GM18951 (cell line): ENCODE results near the gene SPTLC2.

Experiments used
- POLR2A ChIP-seq: IDR thresholded peaks from 4 replicates; pipeline ENCODE4 v1.6.1; 2011; ENCODE audit warnings: mild to moderate bottlenecking; ENCODE audit not compliant: insufficient read length, insufficient read depth; ENCODE audit errors: extremely low read depth
- in situ Hi-C: fragments of 300-500 bp; cut with MboI; formaldehyde crosslinking; loops from one replicate; pipeline ENCODE4 v1.12.0; 2022; ENCODE audit warnings: low sequenced_read_pairs, mixed read lengths, inconsistent platforms; ENCODE audit not compliant: unreplicated experiment

The SPTLC2 gene

DNA sequence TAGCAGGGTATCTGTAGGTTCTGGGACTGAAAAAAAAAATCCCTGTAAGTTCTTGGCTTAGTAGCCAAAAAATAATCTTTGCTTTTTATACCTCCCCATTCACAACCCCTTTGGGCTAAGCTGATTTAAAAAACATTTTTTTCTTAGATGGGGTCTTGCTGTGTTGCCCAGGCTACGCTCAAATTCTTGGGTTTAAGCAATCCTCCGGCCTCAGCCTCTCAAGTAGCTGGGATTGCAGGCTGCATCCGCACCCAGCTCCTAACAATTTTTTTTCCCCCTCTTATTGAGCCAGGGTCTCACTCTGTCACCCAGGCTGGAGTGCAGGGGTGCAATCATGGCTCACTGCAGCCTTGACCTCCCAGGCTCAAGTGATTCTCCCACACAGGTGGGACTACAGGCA lies 108.7 kb downstream of the SPTLC2 start:
- in situ Hi-C loops: no loop called here
- no peak for TF ChIP-seq POLR2A

DNA sequence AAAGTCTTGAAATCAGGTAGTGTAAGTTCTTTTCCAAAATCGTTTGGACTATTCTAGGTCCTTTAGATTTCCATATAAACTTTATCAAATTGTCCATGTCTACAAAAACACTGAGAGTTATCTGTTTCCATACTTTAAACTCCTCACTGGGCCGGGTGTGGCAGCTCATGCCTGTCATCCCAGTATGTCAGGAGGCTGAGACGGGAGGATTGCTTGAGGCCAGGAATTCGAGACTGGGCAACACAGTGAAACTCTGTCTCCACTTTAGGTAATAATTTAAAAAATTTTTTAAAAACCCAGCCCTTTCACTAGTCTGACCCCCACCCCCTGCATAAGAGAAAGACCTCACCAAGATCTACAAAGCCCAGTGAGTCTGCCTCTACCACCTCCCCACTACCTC lies 111.4 kb downstream of the SPTLC2 start:
- in situ Hi-C loops: no loop called here
- no peak for TF ChIP-seq POLR2A

DNA sequence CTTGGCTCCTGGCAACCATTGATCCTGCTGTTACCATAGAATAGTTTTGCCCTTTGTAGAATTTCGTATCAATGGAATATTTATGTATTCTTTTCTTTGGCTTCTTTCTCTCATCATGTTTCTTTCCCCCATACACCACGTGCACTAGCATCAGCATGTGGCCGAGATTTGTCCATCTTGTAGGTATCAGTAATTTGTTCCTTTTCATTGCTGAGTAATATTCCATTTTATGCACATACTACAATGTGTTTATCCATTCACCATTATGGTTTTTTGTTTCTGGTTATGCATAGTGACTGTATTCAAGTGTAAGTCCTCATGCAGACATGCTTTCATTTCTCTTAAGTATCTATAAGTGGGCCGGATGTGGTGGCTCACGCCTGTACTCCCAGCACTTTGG lies 113.3 kb downstream of the SPTLC2 start:
- no peak for TF ChIP-seq POLR2A
- in situ Hi-C loops: no loop called here

DNA sequence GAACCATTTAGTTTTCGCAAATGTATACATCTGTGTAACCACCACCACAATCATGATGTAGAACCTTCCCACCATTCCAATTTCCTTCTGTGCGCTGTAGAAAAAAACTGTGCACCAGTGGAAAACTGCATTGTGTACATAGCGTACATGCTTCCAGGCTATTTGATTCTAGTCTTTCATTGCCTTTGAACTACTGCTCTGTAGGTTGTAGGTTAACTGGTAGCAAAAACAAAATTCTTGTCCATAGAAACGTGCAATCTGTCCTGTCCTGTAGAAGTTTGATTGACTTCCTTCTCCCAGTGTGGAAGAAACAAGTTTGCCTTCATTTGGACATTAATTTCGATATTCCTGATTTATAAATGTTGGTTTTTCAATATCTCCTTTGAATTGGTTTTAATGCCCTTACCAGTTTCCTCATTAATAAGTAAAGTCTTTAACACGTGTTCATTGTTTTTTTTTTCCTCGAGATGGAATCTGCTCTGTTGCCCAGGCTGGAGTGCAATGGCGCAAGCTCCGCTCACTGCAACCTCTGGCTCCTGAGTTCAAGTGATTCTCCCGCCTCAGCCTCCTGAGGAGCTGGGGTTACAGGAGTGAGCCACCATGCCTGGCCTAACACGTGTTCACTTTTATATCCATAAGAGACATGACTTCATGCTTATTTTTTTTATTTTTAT lies 114.2 kb downstream of the SPTLC2 start:
- in situ Hi-C loops: no loop called here

DNA sequence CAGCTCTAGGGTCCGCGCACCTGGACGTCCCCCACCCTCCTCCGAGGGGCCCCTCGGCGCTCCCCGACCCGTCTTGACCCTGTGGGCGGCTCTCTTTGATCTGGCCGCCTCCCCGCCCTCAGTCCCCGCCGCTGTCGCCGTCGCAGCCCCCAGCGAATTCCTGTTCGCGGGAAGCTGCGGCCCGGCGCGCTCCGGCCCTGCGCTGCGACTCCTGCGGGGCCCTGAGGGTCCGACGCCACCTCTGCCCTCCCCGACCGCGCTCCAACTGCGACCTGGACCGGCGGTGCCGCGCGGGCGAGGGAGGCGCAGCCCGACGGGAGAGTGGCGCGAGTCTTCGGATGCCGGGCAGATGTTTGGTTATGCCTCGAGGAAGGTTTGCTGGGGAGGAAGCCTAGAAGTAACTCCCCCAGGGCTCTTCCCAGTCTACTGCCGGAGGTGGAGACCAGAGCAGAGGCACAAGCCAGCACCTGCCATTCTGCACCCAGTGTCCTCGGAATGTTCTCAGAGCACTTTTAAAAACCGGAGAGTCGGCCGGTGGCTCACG lies 117.4 kb downstream of the SPTLC2 start:
- in situ Hi-C loops: no loop called here
- TF ChIP-seq POLR2A: no peak

More for the DNA sequence above, 114.2 kb downstream of the SPTLC2 start:
- no peak for TF ChIP-seq POLR2A

DNA sequence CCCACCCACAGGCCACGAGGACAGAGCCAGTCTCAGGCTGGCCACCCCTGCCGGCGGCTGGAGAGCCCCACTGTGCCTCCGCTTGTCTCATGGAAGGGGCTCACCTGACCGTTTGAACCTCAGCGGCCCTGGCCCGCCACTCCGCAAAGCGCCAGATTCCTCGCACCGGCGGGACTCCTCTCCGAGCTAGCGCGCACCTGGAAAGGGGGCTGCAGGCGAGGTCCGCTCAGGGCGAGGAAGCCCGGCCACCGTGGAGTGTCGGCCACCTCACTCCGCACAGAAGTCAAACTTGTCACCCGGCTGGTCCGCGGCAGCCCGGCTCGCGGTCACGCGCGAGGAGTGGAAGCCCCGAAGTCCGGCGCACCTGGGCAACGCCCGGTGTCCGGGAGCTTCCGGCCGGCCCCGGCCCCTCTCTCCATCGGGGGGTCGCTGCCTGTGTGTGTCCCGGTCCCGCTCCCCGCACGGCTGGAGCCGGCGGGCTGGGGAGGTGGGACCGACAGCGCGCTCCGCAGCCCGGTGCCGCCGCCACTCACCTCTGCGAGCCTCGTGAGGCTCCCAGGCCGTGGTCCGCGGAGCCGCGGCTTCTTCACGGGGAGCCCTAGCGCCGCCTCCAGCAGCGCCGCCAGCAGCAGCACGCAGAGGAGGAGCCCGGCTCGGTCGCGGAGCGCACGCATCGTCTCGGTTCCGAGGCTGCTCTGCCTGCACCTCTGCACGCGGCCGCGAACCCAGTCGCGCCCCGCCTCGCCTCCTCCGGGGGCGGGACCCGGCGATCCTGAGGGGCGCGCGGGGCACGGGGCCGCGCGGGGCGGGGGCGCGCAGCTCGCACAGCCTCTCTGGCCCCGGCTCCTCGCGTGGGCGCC lies 118.1 kb downstream of the SPTLC2 start, which contains the start of gene ISM2:
ISM2 (minus strand) TSS at position 697 of the 860 bp plus-strand sequence; CDS start at position 674, 23 bp downstream.
- TF ChIP-seq POLR2A: no peak
- in situ Hi-C loops: no loop called here

DNA sequence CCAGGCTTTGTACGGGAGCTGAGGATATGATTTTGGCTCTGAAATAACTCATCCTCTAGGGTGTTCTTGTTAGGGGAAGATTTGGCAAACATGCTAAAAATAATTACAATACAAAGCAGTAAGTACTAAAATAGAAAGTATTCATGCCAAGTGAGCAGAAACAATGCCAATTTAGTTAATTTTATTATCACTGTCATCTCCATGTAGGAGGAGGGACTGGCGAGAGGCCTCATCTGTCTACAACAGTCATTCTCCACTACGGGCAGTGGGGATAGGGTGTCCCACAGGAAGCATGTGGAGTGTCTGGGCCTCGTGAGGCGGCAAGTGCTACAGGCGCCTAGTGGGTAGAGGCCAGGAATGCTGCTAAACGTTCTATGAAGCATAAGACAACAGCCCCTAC lies 121.1 kb downstream of the SPTLC2 start:
- no peak for TF ChIP-seq POLR2A

DNA sequence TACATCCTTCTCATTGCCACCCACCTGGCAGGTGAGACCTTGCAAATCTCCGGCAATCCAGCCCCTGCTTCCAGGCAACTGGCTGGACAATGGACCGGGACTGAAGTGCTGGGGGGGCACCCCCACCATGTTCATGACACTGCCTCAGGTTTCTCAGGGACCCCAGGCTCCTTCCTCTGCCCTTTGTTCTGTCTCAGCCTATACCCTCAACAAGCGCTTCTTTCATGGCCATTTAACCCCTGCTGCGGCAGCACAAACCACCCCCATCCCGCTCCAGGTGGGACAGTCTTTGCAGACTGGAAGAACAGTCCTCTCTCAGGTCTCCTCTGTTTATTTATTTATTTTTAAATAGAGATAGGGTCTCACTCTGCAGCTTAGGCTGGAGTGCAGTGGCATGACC lies 125.4 kb downstream of the SPTLC2 start:
- TF ChIP-seq POLR2A: no peak
- in situ Hi-C loops: no loop called here

More for the DNA sequence above, 121.1 kb downstream of the SPTLC2 start:
- in situ Hi-C loops: no loop called here

DNA sequence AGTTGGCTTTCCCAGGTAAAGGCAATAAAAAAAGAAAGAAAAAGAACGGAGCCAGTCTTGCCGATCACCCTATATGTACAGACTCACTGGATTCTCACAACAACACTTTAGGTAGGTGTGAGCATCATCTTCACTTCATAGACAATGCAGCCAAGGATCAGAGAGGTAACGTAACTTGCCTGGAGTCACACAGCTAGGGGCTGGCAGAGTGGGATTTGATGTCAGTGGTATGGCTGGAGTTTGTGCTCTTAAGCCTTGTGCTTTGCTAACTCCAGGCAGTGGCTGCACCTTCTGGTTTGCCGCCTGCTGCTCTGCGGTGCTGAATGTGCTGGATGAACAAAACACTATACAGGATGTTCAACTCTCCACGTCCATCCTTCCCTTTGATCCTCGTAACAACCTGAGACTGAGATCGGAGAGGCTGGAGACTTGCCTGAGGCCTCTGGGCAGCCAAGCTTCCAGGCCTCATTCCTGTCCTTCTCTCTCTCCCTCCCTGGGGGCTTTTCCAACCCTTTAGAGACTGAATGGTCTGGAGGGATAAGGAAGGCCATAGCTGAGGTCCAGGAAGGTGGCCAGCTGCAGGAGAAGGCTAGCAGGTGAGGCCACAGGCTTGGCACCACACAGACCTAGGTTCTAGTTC lies 126.0 kb downstream of the SPTLC2 start:
- in situ Hi-C loops: no loop called here
- TF ChIP-seq POLR2A: no peak

DNA sequence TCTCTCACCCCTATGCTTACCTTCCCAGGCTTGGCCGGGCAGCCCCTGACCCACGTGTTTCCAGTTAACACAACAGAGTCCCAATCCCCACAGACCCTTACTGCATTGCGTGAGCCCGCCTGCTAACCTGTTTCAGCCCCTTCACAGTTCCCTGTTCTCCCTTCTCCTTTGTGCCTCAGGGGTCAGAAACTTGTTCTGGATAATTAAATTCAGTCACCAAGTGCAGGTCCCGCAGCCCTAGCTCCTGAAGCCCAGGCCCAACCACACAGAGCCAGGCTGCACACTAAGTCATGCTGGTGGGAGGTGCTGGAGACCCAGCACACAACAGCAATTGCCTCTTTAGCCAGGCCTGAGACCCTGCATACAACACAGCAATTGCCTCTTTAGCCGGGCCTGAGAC lies 127.4 kb downstream of the SPTLC2 start:
- in situ Hi-C loops: no loop called here
- TF ChIP-seq POLR2A: no peak

DNA sequence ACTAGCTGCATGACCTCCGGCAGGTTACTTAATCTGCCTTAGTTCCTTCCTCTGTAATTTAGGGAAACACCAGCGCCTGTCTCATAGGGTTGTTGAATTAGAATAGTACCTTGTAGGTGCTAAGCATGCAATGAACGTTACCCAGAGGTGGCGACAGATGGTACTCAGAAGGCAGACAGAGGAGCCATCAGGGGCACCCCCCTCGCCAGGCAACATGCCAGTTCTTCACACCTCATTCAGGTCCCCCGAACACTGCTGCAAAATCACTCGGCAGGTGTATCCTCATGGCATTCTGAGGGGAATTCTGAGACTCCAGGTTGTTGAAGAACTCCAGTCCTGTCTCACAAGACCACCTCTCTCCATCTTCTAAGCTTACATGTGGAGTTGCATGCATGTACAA lies 127.9 kb downstream of the SPTLC2 start:
- TF ChIP-seq POLR2A: no peak
- in situ Hi-C loops: no loop called here

DNA sequence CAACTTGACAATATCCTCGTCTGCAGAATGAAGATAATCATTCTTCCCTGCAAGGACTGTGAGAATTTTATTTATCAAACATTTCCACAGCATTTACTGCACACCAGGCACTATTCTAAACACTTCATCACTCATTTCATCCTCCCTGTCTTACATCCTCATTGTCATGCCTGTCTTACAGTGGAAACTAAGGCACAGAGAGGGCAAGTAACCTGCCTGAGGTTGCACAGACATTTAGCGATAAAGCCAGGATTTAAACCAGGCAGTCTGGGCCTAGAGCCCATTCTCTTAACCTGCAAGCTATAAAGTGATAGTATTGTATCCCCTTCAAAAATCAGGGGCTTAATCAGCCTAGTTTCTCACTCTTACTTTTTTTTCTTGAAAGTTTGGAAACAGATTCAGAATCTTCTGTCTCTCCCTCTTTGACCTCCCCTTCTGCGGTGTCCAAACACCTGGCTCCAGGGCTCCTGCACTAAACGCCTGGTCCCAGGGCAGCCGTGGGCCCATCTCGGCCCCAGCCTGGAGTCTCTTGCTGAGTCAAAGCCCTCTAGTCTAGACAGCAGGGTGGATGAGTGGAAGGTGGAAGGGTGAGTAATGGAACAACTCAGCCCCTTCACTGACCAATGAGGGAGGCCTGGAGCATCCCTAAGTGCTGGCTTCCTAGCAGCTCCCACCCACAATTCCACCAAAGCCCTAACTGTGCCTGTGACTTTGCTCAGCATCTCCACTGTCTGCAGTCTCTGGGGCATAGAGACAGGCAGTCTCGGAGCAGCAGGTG lies 130.3 kb downstream of the SPTLC2 start:
- in situ Hi-C loops: no loop called here
- TF ChIP-seq POLR2A: no peak
